ENCODE measurements around the gene ABCC8. TPM values are rescaled to one million over a fixed set of nuclear protein-coding genes. Genes with fewer than 3 reads are reported as not detected.

ABCC8 gene
- total RNA-seq, 1 donor from 2014 or later: 1.1 TPM

- Histone ChIP-seq H3K27ac (replicated peaks) (no peak overlapping the region), H3K4me3 (no peak overlapping the region), H3K27me3 (ENCODE audit: low read depth) (peaks cover 14% of the 10 kb centered on the region), H3K4me1 (no peaks in the 10 kb centered on the region), H3K36me3 (no peaks in the 10 kb centered on the region), H3K9me3 (replicated peaks) (no peaks in the 10 kb centered on the region)
- no peak for TF ChIP-seq CTCF (IDR thresholded peaks at IDR 0.05; ENCODE audit: borderline replicate concordance)
- no peak for DNase-seq
- intact Hi-C loops (cut with micrococcal nuclease): no loop called here
These were observed 19.1 kb downstream of the ABCC8 start for GRCh38 chr11:17457396-17458173.

- H3K4me1 ChIP-seq: no peaks in the 10 kb centered on the region
- TF ChIP-seq CTCF (IDR thresholded peaks at IDR 0.05; ENCODE audit: borderline replicate concordance): no peak
- no peak overlapping the region for H3K4me3 ChIP-seq
- no peak for DNase-seq
- H3K27ac ChIP-seq (replicated peaks): no peak overlapping the region
- intact Hi-C loops (cut with micrococcal nuclease): no loop called here
- H3K9me3 ChIP-seq (replicated peaks): no peaks in the 10 kb centered on the region
- H3K27me3 ChIP-seq (ENCODE audit: low read depth): peaks cover 10% of the 10 kb centered on the region
- H3K36me3 ChIP-seq: no peaks in the 10 kb centered on the region
These were observed 24.0 kb downstream of the ABCC8 start for GRCh38 chr11:17452668-17453067.

GRCh38 chr11:17449158-17449557 lies 27.5 kb downstream of the ABCC8 start:
- H3K4me3 ChIP-seq: no peak overlapping the region
- TF ChIP-seq CTCF (IDR thresholded peaks at IDR 0.05; ENCODE audit: borderline replicate concordance): no peak
- no peak for DNase-seq
- H3K27me3 ChIP-seq (ENCODE audit: low read depth): peaks cover 10% of the 10 kb centered on the region
- no peaks in the 10 kb centered on the region for H3K4me1 ChIP-seq
- no peaks in the 10 kb centered on the region for H3K36me3 ChIP-seq
- intact Hi-C loops (cut with micrococcal nuclease): no loop called here
- no peak overlapping the region for H3K27ac ChIP-seq (replicated peaks)
- H3K9me3 ChIP-seq (replicated peaks): no peaks in the 10 kb centered on the region

DNA sequence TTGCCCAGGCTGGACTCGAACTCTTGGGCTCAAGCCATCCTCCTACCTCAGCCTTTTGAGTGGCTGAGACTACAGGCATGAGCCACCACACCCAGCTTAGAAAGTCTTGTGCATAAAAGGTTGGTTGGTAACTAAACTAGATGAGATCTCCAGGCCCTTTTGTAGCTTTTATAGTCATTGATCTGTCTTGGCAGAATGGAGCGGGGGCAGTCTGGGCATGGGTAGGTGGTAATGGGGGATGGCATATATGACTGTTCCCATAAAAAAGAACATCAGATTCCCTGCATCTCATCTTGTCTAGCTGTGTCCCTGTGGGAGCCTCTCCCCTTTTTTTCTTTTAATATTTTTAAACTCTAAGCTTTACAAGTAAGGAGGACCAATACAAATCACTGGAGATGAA lies 30.2 kb downstream of the ABCC8 start:
- H3K4me3 ChIP-seq: no peak overlapping the region
- no peak overlapping the region for H3K27ac ChIP-seq (replicated peaks)
- intact Hi-C loops (cut with micrococcal nuclease): no loop called here
- H3K9me3 ChIP-seq (replicated peaks): no peaks in the 10 kb centered on the region
- no peaks in the 10 kb centered on the region for H3K36me3 ChIP-seq
- no peak for TF ChIP-seq CTCF (IDR thresholded peaks at IDR 0.05; ENCODE audit: borderline replicate concordance)
- peaks cover 4% of the 10 kb centered on the region for H3K27me3 ChIP-seq (ENCODE audit: low read depth)
- no peaks in the 10 kb centered on the region for H3K4me1 ChIP-seq
- no peak for DNase-seq

DNA sequence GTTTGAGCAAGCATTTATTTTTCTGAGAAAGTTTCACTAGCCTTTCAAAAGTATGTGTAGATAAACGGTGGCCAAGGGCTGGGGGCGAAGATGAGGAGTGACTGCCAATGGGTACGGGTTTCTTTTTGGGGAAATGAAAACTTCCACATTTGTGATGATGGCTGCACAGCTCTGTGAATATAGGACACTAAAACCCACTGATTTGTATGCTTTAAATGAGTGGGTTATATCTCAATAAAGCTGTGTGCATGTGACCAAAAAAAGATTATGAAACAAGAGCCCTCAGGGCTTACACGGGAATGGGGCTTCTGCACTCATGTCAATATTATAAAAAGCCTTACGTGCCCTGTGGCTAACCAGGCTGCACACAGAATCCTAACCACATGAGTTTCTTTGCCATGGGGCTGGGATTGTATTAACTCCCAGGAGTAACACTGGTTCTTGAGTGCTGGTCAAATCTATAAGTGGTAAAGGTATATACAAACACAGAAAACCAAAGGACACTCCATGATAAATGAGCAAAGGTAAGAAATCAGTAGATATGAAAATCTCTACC lies 31.3 kb downstream of the ABCC8 start:
- DNase-seq: no peak
- Histone ChIP-seq H3K9me3 (replicated peaks) (no peaks in the 10 kb centered on the region), H3K4me1 (no peaks in the 10 kb centered on the region), H3K27ac (replicated peaks) (no peak overlapping the region), H3K36me3 (no peaks in the 10 kb centered on the region), H3K27me3 (ENCODE audit: low read depth) (peaks cover 11% of the 10 kb centered on the region), H3K4me3 (no peak overlapping the region)
- TF ChIP-seq CTCF (IDR thresholded peaks at IDR 0.05; ENCODE audit: borderline replicate concordance): no peak
- intact Hi-C loops (cut with micrococcal nuclease): no loop called here

All from left ventricle myocardium inferior (tissue), 1 donor.